Measurements from ENCODE around the gene RAC2. TPM values are rescaled to one million over a fixed set of nuclear protein-coding genes. Genes with fewer than 3 reads are reported as not detected.

RAC2 gene
- total RNA-seq, 1 donor from 2014 or later, result 519 TPM

DNA sequence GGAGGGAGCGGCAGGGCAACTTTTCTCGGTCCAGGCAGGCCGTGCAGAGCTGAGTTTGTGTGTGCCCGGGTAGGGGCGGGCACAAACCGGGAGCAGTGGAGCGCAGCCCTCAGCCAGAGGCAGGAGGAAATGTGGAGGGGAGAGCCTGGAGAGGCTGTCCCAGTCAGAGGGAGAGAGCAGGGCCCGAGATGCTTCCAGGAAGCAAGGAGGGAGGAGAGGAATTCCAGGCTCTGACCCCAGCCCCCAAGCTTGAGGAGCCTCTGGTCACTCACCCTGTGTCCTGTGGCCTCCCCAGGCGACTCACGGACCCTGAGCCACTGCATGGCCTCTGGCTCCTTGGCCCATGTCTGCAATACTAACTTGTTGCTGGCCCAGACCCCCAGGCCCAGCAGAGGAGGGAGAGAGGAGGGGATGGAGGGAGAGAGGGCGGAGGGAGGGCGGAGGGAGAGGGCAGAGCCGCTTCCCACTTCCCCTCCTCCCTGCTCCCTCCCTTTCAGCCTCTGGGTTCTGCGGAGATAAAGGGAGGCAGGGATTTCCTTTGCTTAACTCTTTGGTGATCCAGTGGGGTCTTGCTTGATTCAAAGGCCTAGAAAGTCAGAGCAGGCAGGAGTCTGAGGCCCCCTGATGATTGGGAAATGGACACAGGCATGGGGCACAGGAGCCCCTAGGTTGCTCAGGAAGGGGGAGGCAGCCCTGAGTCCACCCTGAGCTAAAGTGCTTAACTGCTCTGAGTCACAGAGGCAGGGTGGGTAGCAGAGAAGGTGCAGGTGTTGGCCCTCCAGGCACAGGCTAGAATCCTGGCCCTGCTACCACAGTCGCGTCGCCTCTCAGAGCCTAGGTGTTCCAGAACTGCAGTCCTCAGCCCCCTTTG, 55.9 kb downstream of the RAC2 start, which contains the start of gene C1QTNF6:
Gene C1QTNF6 (minus strand): TSS at position 357 of the 871 bp plus-strand sequence. CDS start 34 bp downstream, at position 323.
- intact Hi-C loops (cut with micrococcal nuclease), result no loop called here
- H3K36me3 Mint-ChIP-seq (ENCODE audit: low read depth), result peaks cover 13% of the 10 kb centered on the region
- no peaks in the 10 kb centered on the region for H3K27me3 Mint-ChIP-seq
- no peak within 1 kb of the TSS for H3K27ac Mint-ChIP-seq
- peaks cover 40% of the 10 kb centered on the region for H3K4me1 Mint-ChIP-seq
- DNase-seq, result no peak
- no peak within 1 kb of the TSS for H3K4me3 Mint-ChIP-seq
- no peaks in the 10 kb centered on the region for H3K9me3 Mint-ChIP-seq

DNA sequence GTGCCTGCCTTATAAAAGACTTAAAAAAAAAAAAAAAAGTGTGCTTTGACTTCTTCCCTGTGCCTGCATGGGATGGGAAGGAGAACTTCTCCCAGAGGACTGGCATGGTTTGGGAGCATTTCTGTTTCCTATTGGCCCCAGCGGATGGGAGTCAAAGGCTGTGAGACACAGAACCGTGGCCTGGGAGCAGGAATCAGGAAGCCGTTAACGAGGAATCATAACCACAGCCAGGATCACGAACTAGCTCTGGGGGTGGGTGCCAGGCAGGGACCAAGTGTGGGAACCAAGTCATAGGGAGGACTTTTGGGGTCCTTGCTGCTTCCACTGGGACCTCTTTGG, 56.5 kb downstream of the RAC2 start:
- H3K27me3 Mint-ChIP-seq, result no peaks in the 10 kb centered on the region
- intact Hi-C loops (cut with micrococcal nuclease), result no loop called here
- H3K4me3 Mint-ChIP-seq, result no peak overlapping the region
- H3K9me3 Mint-ChIP-seq, result no peaks in the 10 kb centered on the region
- H3K27ac Mint-ChIP-seq, result no peak overlapping the region
- no peak for DNase-seq
- peaks cover 13% of the 10 kb centered on the region for H3K36me3 Mint-ChIP-seq (ENCODE audit: low read depth)
- H3K4me1 Mint-ChIP-seq, result peaks cover 34% of the 10 kb centered on the region

DNA sequence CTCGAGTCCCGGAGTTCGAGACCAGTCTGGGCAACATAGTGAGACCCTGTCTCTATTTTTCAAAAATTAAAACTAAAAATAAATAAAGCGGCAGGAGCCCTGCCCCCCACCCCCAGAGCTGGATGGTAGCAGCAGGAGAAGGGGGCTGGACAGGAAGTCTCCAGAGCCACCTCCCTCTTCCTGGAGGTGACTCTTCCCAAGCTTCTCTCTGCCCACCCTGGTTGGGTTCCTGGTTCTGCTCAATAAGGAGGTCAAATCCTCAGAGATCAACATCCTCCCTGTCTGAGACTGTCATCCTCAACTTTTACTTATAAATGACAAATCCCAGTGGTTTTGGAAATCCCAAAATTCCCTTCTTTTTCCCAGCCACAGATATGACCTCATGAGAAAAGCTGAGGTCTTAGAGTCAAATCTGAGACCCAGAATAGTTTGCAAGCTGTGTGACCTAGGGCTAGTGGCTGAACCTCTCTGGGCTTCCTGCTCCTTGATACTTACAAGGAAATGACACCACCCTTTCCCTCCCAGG, 57.0 kb downstream of the RAC2 start:
- Mint-ChIP-seq H3K4me3 (no peak overlapping the region), H3K9me3 (no peaks in the 10 kb centered on the region), H3K27me3 (no peaks in the 10 kb centered on the region), H3K4me1 (peaks cover 33% of the 10 kb centered on the region), H3K27ac (no peak overlapping the region), H3K36me3 (ENCODE audit: low read depth) (peaks cover 12% of the 10 kb centered on the region)
- intact Hi-C loops (cut with micrococcal nuclease), result no loop called here
- DNase-seq, result no peak

DNA sequence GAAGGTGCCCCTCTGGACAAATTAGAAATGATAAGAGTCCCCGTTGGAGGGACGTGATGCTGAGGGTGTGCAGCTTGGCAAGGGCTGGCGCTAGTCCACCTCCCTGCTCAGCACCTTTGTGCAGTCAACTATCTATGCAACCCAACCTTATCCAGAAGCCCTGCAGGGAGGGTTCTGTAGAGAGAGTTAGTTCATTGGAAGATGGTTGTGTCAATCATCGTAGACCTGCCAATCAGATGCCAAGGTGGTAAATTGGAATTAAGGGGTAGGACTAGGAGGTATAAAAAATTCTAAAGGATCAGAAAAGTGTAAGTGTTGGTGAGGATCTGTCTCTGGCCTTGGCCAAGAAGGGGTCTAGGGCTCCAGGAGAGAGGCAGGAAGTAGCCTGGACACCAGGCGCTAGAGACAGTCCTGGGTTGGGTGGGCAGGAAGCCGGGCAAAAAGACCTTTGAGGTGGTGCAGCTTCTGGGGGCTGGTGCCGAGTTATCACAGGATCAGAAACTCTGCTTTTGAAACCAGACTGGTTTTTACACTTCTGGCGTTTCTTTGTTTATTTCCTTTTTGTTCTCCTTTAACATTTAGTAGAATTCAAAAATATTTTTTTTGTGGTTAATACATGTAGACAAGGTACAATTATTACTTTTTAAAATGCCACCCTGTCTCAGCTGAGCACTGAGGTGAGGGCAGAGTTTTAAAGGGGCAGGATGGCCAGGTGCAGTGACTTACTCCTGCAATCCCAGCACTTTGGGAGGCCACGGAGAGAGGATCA, 57.7 kb downstream of the RAC2 start:
- Mint-ChIP-seq H3K27me3 (no peaks in the 10 kb centered on the region), H3K4me3 (peak overlapping the region; percentile 82), H3K36me3 (ENCODE audit: low read depth) (peaks cover 11% of the 10 kb centered on the region), H3K9me3 (no peaks in the 10 kb centered on the region), H3K4me1 (peaks cover 35% of the 10 kb centered on the region), H3K27ac (peak overlapping the region; percentile 89)
- peak; percentile 87 for DNase-seq
- intact Hi-C loops (cut with micrococcal nuclease), result no loop called here

DNA sequence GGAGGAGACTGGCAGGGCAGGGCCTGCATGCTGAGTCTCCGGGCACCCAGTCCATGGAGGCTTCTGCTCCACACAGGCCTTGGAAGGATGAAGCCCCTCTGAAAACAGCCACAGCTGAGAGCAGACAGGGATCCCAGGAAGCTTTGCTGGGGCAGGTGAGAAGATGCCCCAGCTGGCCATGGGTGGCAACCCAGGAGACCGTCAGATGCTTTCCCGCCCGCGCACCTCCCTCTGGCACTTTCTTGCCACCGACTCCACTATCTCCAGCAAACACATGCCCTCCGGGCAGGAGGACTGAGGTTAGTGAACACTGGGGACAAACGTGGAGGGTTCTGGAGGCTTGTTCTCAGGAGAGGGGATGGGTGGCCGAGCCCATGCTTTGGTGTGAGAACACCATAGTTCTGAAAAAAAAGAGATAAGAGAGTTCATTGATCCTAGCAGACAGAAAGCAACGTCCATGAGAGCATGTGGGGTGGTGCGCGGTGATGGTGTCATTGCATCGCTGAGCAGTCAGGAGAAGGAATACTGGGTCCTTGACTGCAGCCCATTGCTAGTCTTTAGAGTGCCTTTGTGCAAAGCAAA, 58.3 kb downstream of the RAC2 start:
- no peak for DNase-seq
- peaks cover 11% of the 10 kb centered on the region for H3K36me3 Mint-ChIP-seq (ENCODE audit: low read depth)
- H3K9me3 Mint-ChIP-seq, result no peaks in the 10 kb centered on the region
- no peaks in the 10 kb centered on the region for H3K27me3 Mint-ChIP-seq
- H3K27ac Mint-ChIP-seq, result no peak overlapping the region
- H3K4me1 Mint-ChIP-seq, result peaks cover 35% of the 10 kb centered on the region
- peak overlapping the region; percentile 82 for H3K4me3 Mint-ChIP-seq
- intact Hi-C loops (cut with micrococcal nuclease), result no loop called here

DNA sequence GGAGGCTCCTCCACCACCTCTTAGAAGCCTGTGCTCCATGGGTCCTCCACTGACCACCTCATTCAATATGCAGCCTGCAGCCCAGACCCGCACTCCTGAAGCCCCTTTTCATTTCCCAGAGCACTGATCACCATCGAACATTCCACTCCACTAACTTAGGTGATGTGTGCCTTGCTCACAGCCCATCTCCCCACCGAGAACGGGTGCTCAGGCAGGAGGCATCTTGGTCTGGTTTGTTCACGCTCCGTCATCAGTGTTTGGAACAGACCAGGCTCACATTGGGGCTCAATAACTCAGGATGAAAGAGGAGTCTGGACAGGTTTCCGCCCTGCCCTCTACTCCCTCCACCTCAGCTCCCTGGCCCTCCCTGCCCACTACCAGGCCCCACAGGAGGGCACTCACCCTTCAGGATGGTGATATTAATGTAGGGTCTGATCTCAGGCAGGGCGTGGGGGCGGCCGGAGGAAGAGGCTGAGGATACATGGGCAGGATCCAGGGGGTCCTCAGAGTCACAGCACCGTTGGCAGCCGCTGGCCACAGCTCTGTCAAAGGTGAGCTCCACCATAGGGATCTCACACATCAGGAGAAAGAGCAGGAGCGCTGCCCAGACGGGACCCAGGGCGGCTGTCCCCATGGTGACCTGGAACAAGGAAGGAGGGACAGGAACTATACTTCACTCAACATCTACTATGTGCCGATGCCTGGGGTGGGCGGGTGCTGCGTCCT, 59.1 kb downstream of the RAC2 start:
- H3K4me1 Mint-ChIP-seq, result peaks cover 35% of the 10 kb centered on the region
- H3K36me3 Mint-ChIP-seq (ENCODE audit: low read depth), result peaks cover 7% of the 10 kb centered on the region
- intact Hi-C loops (cut with micrococcal nuclease), result no loop called here
- no peak overlapping the region for H3K4me3 Mint-ChIP-seq
- no peaks in the 10 kb centered on the region for H3K27me3 Mint-ChIP-seq
- DNase-seq, result no peak
- no peak overlapping the region for H3K27ac Mint-ChIP-seq
- H3K9me3 Mint-ChIP-seq, result no peaks in the 10 kb centered on the region

DNA sequence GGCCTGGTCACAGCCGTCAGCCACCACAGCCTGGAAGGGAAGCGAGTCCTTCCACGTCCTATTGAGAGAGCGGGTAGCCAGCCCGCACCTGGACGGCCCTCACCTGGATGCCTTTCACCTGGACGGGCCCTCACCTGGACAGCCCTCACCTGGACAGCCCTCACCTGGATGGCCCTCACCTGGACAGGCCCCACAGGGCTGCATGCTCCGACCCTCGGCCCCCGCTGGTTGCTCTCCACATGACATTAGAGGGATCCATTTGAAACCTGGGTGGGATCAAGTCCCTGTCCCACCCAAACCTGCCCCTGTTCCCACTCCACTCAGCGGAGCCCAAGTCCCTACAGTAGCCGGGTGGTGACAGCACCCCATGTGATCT, 59.7 kb downstream of the RAC2 start:
- no peaks in the 10 kb centered on the region for H3K27me3 Mint-ChIP-seq
- no peak for DNase-seq
- peaks cover 1% of the 10 kb centered on the region for H3K36me3 Mint-ChIP-seq (ENCODE audit: low read depth)
- H3K4me1 Mint-ChIP-seq, result peaks cover 33% of the 10 kb centered on the region
- no peak overlapping the region for H3K4me3 Mint-ChIP-seq
- intact Hi-C loops (cut with micrococcal nuclease), result no loop called here
- no peak overlapping the region for H3K27ac Mint-ChIP-seq
- no peaks in the 10 kb centered on the region for H3K9me3 Mint-ChIP-seq

DNA sequence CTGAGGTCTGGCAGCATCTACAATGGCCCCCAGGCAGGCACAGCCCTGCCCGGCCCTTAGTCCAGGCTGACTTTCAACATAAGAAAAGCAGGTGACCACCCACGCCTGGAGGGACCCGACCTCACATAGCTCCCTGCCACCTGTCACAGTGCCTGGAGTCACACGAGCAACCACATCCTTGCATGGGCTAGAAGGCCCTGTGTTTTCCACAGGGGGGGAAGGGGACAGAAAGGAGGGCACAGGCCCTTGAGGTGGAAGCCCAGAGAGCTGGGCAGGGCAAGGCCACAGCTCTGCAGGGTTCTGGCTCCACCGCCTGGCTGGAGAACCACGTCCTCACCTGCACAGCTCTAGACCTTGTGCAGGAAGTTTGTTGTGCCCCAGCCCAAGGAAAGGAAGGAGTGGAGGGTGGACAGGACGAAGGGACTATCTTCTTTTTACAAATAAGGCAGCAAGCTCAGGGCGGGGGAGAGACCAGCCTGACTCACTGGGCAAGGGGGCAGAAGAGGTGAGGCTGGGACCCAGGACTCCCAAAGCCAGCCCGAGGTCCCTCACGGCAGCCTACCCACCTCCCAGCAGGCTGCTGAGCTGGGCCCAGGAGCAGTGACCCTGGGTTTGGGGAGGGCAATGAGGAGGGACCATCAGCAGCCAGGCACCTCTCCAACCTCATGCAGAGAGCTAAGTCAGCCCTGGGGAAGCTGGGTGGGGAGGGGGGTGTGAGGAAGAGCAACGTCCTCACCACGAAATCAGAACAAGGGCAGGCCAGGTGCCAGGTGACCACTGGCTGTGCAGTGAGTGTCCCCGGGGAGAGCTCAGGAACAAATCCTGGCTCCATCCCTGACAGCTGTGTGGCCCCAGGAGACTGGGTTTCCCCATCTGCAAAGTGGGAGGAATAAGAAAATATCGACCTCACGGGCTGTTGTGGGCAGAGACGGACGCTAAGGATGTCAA, 60.4 kb downstream of the RAC2 start:
- no peak for DNase-seq
- no peak overlapping the region for H3K4me3 Mint-ChIP-seq
- intact Hi-C loops (cut with micrococcal nuclease), result no loop called here
- H3K9me3 Mint-ChIP-seq, result no peaks in the 10 kb centered on the region
- peaks cover 29% of the 10 kb centered on the region for H3K4me1 Mint-ChIP-seq
- no peaks in the 10 kb centered on the region for H3K36me3 Mint-ChIP-seq (ENCODE audit: low read depth)
- no peak overlapping the region for H3K27ac Mint-ChIP-seq
- no peaks in the 10 kb centered on the region for H3K27me3 Mint-ChIP-seq

DNA sequence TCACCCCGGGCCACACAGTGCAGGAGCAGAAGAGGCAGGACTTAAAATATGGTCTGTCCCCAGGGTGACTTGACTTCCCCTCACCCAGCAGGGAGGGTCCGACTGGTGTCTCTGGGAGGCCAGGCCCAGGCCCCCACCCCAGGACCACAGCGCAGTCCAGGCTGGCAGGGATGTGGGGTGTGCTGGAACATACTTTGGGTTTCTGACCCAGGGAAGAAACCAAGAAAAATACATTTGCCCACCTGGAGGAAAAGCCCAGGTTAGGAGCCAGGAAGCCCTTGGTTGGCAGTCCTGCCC, 61.2 kb downstream of the RAC2 start:
- H3K36me3 Mint-ChIP-seq (ENCODE audit: low read depth), result no peaks in the 10 kb centered on the region
- H3K4me1 Mint-ChIP-seq, result peaks cover 25% of the 10 kb centered on the region
- intact Hi-C loops (cut with micrococcal nuclease), result no loop called here
- DNase-seq, result no peak
- H3K9me3 Mint-ChIP-seq, result no peaks in the 10 kb centered on the region
- H3K27me3 Mint-ChIP-seq, result no peaks in the 10 kb centered on the region
- no peak overlapping the region for H3K4me3 Mint-ChIP-seq
- no peak overlapping the region for H3K27ac Mint-ChIP-seq

DNA sequence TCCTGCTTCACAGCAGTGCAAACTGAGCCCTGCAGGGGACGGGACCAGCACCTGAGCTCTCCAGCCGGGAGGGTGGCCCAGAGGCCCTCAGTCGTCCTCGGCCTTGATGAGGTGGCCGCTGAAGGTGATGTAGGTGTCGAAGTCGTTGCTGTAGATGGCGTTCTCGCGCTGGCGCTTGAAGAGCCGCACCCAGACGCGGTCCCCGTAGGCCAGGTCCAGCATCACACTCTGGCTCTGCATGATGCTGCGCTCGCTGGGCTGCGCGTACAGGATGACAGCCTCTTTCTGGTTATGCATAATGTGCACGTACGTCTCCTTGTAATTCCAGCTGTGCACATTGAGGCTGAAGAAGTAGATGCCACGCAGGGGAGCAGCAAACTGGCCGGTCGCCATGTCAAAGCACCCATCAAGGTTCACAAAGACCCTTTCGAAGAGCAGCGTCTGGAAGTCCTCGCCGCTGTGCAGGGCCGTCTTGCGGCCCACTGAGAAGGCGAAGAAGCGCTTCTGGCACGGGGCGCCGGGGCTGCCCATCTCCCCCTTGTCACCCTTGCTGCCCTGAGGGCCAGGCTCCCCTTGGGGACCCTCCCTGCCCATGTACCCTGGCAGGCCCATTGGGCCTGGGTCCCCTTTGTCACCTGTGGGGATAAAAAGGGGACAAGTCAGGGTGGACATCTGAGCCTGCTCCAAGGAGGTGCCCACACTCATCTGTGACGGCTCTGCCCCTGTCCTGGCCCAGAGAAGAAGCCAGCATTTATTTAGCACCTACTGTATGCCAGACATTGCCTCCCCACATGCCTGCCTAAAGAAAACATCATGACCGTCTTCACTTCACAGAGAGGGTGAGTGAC, 61.7 kb downstream of the RAC2 start:
- H3K4me3 Mint-ChIP-seq, result no peak overlapping the region
- H3K27me3 Mint-ChIP-seq, result peaks cover 2% of the 10 kb centered on the region
- no peaks in the 10 kb centered on the region for H3K9me3 Mint-ChIP-seq
- intact Hi-C loops (cut with micrococcal nuclease), result no loop called here
- H3K36me3 Mint-ChIP-seq (ENCODE audit: low read depth), result no peaks in the 10 kb centered on the region
- peak overlapping the region; percentile 29 for H3K27ac Mint-ChIP-seq
- DNase-seq, result no peak
- H3K4me1 Mint-ChIP-seq, result peaks cover 22% of the 10 kb centered on the region

DNA sequence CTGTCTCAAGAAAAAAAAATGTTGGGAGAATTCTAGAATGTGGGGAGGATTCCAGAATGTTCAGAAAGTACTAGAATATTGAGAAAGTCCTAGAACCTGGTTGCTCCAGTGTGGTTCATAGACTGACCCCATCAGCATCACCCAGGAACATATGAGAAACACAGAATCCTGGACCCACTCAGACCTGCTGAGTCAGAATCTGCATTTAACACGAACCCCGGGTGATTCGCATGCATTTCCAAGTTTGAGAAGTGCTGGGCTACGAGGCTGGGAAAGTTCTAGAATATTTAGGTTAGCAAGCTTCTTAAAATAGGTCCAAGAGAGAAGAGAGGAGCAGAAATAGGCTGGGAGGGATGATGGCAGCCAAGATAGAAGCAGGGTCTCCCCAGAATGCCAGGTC, 62.4 kb downstream of the RAC2 start:
- Mint-ChIP-seq H3K9me3 (no peaks in the 10 kb centered on the region), H3K27ac (no peak overlapping the region), H3K36me3 (ENCODE audit: low read depth) (no peaks in the 10 kb centered on the region), H3K27me3 (peaks cover 3% of the 10 kb centered on the region), H3K4me3 (no peak overlapping the region), H3K4me1 (peaks cover 21% of the 10 kb centered on the region)
- no peak for DNase-seq
- intact Hi-C loops (cut with micrococcal nuclease), result no loop called here

DNA sequence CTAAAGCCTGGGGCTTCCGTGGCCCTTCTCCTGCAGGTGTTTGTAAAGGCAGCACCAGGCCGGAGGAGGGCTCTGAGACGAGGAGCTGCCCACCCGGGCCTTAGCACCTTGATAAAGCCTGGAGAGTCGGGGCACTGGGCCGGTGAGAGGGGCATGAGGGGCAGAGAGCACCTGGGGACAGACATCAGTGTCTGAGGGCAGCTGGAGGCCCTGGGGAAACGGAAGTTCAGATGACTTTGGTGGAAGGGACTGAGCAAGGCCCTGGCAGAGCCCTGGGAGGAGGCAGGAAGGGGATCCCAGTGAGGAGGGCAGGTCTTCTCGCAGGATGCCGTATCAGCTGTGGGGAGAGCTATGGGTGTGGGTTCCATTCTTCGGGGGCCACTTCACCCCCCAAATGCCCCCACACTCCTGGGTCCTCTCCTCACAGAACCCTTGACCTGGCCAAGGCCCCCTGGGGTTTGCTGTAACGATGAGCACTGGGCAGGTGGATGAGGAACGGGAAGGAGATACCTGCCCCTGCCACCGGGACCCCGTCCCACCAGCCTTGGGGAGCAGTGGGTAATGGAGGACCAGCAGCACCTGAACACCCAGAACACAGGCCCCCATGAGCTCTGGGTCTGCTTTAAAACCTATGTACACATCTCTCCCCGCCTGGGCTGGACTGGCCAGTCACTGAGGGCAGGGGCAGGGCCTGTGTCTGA, 63.4 kb downstream of the RAC2 start:
- intact Hi-C loops (cut with micrococcal nuclease), result no loop called here
- DNase-seq, result no peak
- Mint-ChIP-seq H3K4me1 (peaks cover 17% of the 10 kb centered on the region), H3K4me3 (no peak overlapping the region), H3K27ac (no peak overlapping the region), H3K27me3 (peaks cover 9% of the 10 kb centered on the region), H3K36me3 (ENCODE audit: low read depth) (no peaks in the 10 kb centered on the region), H3K9me3 (no peaks in the 10 kb centered on the region)

All from activated CD4-positive, alpha-beta T cell treated with anti-CD3 and anti-CD28 coated beads, Interleukin-2, amount 10 ng/mL, durations not matched to agents 24 days and 14 days (primary cell).